GM15510 (cell line): Measurements from ENCODE around the gene ERICH2.

Experiments used
- POLR2A ChIP-seq: IDR thresholded peaks from 3 replicates; pipeline ENCODE4 v1.6.1; 2011; ENCODE audit warnings: borderline replicate concordance; ENCODE audit not compliant: insufficient read length; ENCODE audit errors: extremely low read depth

The ERICH2 gene, protein sequence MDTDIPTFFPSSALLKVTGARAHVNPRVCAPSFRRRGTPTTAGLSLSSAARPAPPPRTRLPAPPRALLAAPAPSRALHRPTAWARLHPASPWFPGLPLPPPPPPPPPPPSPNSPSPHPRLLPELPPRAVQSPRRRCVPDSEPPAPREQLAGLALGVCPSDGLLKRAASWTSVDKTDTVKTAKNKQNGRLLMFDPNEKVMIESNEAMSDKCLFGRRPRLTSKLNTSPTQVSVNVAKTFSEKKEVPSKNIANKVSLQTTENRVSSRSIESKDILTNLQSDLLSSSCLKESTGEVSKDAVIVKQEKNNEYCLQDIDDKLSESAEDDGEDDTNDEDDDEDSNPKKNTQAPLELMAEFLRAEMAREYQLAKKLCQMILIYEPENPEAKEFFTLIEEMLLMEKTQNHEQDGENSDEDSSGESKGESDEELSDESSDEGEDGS

GRCh38 chr2:170770008-170770605, at the start of gene ERICH2:
TSS of gene ERICH2 (plus strand) at chr2:170770378. CDS start at chr2:170770682, 304 bp downstream.
- no peak for TF ChIP-seq POLR2A

DNA sequence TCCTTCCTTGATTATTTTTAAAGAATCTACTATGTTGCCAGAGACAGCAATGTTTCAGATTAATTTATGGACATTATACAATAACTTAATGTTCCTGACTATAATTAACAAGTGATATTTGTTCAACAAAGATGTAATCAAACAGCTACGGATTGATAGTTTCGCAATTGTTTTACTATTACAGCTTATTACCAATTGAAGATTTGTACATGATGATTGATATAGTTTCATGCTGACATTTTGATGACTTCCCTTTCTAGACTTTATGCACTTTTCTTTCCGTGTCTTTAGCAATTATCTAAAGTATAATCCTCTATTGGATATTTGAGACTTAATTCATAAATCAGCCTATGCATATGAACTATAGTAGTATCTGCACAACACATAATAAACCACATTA, 48.5 kb upstream of the ERICH2 start:
- TF ChIP-seq POLR2A = no peak

DNA sequence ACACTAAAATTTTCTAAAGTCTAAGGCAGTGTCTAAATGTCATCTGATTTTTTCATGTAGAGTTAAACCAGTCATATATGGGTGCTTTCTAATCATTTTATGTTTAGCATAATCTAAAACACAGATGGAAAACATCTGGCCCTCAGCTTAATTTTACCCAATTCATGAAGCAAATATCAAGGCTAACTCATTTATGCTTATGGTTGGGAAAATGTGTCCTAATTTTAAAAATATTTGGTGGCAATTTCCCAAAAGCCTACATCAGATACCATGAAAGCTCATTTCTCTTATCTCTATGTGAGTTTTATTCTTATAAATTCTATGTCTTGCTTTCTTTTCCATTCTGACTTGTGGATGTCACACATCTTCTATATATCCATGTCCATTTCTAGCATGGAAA, 47.9 kb upstream of the ERICH2 start:
- TF ChIP-seq POLR2A = no peak

- no peak for TF ChIP-seq POLR2A
Observed at GRCh38 chr2:170723446-170723958, 46.7 kb upstream of the ERICH2 start.

GRCh38 chr2:170733798-170734600, 36.2 kb upstream of the ERICH2 start:
- no peak for TF ChIP-seq POLR2A

DNA sequence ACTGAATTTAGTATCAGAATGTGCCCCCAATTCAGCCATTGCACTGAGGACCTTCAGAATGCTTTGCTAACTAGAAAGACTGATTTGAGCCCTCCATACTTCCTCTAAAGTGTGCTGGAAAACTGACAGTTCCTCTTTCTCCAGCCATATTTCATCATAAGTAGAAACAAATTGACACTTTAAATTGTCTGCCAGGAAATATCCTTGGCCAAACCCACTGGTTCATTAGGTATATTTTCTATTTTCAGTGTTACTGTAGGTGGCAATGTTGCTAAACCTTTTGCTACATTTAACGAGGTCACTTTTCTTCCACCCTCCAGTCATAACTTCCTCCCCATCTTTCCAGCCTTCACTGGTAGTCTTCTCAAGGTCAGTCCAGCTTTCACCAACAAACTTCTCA, 33.5 kb upstream of the ERICH2 start:
- no peak for TF ChIP-seq POLR2A

GRCh38 chr2:170737406-170737805, 32.8 kb upstream of the ERICH2 start:
- no peak for TF ChIP-seq POLR2A

DNA sequence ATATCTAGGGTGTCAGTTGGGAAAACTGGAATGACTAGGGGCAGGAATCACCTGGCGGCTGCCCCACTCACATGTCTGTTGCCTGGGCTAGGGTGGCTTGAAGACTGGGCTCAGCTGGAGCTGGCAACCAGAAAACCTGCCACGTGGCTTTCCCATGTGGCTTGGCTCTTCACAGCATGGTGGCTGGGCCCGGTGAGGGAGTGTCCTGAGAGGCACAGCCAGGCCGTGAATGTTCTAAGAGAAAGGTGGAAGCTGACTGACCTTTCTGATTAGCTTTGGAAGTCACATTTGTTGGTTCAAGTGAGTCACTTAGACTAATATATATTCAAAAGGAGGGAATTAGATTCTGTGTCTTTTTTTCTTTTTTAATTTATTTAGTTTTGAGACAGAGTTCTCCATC, 32.4 kb upstream of the ERICH2 start:
- no peak for TF ChIP-seq POLR2A

GRCh38 chr2:170739048-170739447, 31.1 kb upstream of the ERICH2 start:
- TF ChIP-seq POLR2A = no peak

GRCh38 chr2:170739507-170740046, 30.6 kb upstream of the ERICH2 start:
- no peak for TF ChIP-seq POLR2A

- no peak for TF ChIP-seq POLR2A
Observed at GRCh38 chr2:170740660-170741059, 29.5 kb upstream of the ERICH2 start.

DNA sequence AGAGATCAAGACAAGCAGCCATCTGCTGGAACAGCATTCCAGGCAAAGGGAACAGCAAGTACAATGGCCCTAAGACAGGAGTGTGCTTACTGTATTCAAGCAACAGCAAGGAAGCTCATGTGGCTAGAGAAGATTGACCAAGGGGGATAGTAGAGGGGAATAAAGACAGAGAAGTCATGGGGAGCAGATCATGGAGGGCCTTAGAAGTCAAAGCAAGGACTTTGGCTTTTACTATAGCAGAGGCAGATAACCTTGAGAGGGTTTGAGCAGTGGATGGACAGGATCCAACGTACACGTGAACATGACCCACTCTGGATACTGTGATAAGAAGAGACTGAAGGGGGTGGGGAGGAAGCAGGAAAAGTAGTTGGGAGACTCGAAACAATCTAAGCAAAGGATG, 28.2 kb upstream of the ERICH2 start:
- TF ChIP-seq POLR2A = no peak

GRCh38 chr2:170742896-170743529, 27.2 kb upstream of the ERICH2 start:
- TF ChIP-seq POLR2A = no peak

GRCh38 chr2:170743530-170744239, 26.5 kb upstream of the ERICH2 start:
- no peak for TF ChIP-seq POLR2A
